ENCODE data around the gene SYTL3.

DNA sequence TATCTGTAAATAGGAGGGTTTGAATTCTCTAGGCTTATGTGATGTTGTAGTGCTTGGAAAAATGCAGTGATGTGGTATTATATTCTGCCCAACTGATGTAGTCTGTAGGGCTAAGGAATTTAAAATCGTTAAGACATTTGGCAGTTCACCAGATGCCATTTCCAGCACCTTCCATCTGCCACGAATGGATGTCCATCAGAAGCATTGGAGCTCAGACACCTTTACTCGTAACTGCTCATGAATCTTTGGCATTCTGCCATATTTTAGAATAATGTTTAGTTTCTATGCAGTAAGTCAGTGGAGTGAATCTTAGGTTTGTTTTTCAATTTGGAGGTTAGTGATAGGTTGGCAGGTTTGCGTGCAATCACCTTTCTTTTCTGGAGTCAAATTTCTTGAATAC lies 2.4 kb upstream of the SYTL3 start:
- TF ChIP-seq, protein P1, sequence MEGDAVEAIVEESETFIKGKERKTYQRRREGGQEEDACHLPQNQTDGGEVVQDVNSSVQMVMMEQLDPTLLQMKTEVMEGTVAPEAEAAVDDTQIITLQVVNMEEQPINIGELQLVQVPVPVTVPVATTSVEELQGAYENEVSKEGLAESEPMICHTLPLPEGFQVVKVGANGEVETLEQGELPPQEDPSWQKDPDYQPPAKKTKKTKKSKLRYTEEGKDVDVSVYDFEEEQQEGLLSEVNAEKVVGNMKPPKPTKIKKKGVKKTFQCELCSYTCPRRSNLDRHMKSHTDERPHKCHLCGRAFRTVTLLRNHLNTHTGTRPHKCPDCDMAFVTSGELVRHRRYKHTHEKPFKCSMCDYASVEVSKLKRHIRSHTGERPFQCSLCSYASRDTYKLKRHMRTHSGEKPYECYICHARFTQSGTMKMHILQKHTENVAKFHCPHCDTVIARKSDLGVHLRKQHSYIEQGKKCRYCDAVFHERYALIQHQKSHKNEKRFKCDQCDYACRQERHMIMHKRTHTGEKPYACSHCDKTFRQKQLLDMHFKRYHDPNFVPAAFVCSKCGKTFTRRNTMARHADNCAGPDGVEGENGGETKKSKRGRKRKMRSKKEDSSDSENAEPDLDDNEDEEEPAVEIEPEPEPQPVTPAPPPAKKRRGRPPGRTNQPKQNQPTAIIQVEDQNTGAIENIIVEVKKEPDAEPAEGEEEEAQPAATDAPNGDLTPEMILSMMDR (IDR thresholded peaks at IDR 0.05): no peak
- TF ChIP-seq POLR2A (IDR thresholded peaks at IDR 0.05): no peak
- TF ChIP-seq POLR2AphosphoS5 (IDR thresholded peaks at IDR 0.05): no peak

Data from upper lobe of left lung (tissue), 4 donors.